H1 (cell line): ENCODE measurements around the gene HMGA1. TPM values are rescaled to one million over a fixed set of nuclear protein-coding genes. Genes with fewer than 3 reads are reported as not detected.

Source experiments
- BACH1 ChIP-seq: IDR thresholded peaks from 2 replicates; pipeline ENCODE4 v1.6.1; 2012; ENCODE audit warnings: low read length, improper control_type of control experiment
- PHF8 ChIP-seq: fragments of 200-600 bp; sonication (generic); conservative IDR thresholded peaks from 2 replicates; pipeline ENCODE4 v1.7.1; 2012; ENCODE audit warnings: low read depth, mild to moderate bottlenecking, inconsistent platforms, low read length, moderate library complexity
- polyA plus RNA-seq, 7 experiments: library from polyadenylated mRNA; depleted of rRNA in 3 of 7; stranded (reverse) in 5 of 7; unstranded in 2 of 7; fragments of >200 nt in 5 of 7; fragments of 200-250 nt in 2 of 7; gene quantifications; 1 replicate in 5 of 7; 2 replicates in 1 of 7; 4 replicates in 1 of 7; pipeline versions ENCODE4 v1.2.1 to v1.2.3, GENCODE V29; 2011 to 2013; ENCODE audit warnings: missing spikeins in 2 of 7, mixed read lengths in 2 of 7
- total RNA-seq: library from RNA; stranded (reverse); fragmentation: NEBNext Ultra II Directional; extraction: Animal tissue kit (Norgen Biotek cat#: 25700); gene quantifications from 2 replicates; pipeline ENCODE4 v1.2.1, GENCODE V29; 2021

The HMGA1 gene
- total and polyA plus RNA-seq, 2 of the 8 experiments (the other 6 are each of a cell fraction or from before 2014, with no cell fraction given): 1,557 to 2,636 TPM

DNA sequence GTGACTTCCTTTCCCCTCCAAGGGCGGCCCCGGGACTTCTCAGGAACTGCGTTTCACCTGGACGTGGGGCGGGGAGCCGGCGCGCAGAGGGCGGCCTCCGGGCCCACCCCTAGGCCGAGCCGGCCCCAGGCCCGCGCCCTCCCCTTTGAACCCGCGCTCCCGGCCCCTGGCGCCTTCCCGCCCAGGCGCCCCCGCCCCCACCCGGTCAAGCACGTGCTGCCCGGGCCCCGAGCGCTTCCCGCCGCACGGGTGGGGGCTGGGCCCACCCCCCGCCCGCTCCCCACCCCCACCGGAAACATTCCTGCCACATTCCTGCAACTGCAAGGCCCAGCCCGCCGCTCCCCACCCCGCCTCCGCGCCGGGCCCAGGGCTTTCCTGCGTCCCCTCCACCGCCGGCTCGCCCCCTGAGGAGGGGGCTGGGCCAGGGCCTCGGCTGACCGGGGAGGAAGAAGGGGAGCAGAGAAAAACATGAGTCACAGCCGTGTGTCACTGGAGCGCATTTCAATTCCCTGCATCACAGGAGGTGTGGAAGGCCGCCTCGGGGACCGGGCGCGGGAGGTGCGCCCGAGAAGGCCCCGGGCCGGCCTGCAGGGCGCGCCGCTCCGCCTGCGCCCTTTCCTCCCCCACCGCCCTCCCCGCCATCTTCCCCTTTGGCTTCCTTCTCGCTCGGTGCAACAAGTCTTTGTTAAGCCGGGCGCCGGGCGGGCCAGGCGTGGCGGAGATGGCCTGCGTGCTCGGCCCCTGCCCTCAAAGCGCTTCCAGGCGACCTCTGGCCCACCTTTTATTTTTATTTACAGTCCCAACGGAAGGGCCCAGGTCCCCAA is 1.2 kb upstream of the HMGA1 start (continued):
- peak; percentile 34 for TF ChIP-seq PHF8
- peak; percentile 52; the same call in 1 of the 2 replicates for TF ChIP-seq BACH1
